HFF-Myc (cell line): ENCODE results near the gene ADAMTS17.

Experiments
- DNase-seq: peaks from one replicate; pipeline ENCODE4 v3.0.0-alpha.2; 2011; ENCODE audit warnings: low read depth; ENCODE audit errors: extremely low read depth
- H3K4me3 ChIP-seq: replicated peaks from 2 replicates; pipeline ENCODE4 v1.5.1; 2011; ENCODE audit warnings: low read depth, mild to moderate bottlenecking, control low read depth, low read length
- CTCF ChIP-seq: IDR thresholded peaks from 2 replicates; pipeline ENCODE4 v1.5.1; 2012; ENCODE audit warnings: mild to moderate bottlenecking, low read depth, low read length, control low read depth; ENCODE audit errors: missing control alignments

The ADAMTS17 gene

GRCh38 chr15:100019601-100020000, 322.2 kb downstream of the ADAMTS17 start:
- no peak for TF ChIP-seq CTCF
- DNase-seq, result no peak
- H3K4me3 ChIP-seq, result no peak overlapping the region

- H3K4me3 ChIP-seq, result no peak overlapping the region
- TF ChIP-seq CTCF, result no peak
These were observed 323.6 kb downstream of the ADAMTS17 start for GRCh38 chr15:100018191-100018590.

GRCh38 chr15:100017140-100017539, 324.6 kb downstream of the ADAMTS17 start:
- no peak for DNase-seq
- H3K4me3 ChIP-seq, result no peak overlapping the region
- no peak for TF ChIP-seq CTCF

More at GRCh38 chr15:100018191-100018590, 323.6 kb downstream of the ADAMTS17 start:
- DNase-seq, result no peak

GRCh38 chr15:100016632-100017031, 325.1 kb downstream of the ADAMTS17 start:
- DNase-seq, result no peak
- no peak for TF ChIP-seq CTCF

GRCh38 chr15:100011235-100011634, 330.5 kb downstream of the ADAMTS17 start:
- no peak for DNase-seq
- no peak for TF ChIP-seq CTCF
- H3K4me3 ChIP-seq, result no peak overlapping the region

More at GRCh38 chr15:100016632-100017031, 325.1 kb downstream of the ADAMTS17 start:
- no peak overlapping the region for H3K4me3 ChIP-seq

- no peak for TF ChIP-seq CTCF
- no peak overlapping the region for H3K4me3 ChIP-seq
- DNase-seq, result no peak
These were observed 332.4 kb downstream of the ADAMTS17 start for GRCh38 chr15:100009372-100009771.

- no peak overlapping the region for H3K4me3 ChIP-seq
- no peak for DNase-seq
- TF ChIP-seq CTCF, result no peak
These were observed 333.5 kb downstream of the ADAMTS17 start for GRCh38 chr15:100008258-100008657.
